RPMI7951 (cell line): ENCODE data around the gene KCNMA1. TPM values are rescaled to one million over a fixed set of nuclear protein-coding genes. Genes with fewer than 3 reads are reported as not detected.

ENCODE experiments used
- DNase-seq: peaks from one replicate; pipeline ENCODE4 v3.0.0-alpha.2; 2012; ENCODE audit warnings: low read depth
- total RNA-seq: library from RNA; depleted of rRNA; stranded (reverse); fragments of >200 nt; shearing (Covaris generic); gene quantifications from 2 replicates; pipeline ENCODE4 v1.2.3, GENCODE V29; 2014

The KCNMA1 gene
- total RNA-seq, 1 experiment from 2014 or later: 47.7 TPM

DNA sequence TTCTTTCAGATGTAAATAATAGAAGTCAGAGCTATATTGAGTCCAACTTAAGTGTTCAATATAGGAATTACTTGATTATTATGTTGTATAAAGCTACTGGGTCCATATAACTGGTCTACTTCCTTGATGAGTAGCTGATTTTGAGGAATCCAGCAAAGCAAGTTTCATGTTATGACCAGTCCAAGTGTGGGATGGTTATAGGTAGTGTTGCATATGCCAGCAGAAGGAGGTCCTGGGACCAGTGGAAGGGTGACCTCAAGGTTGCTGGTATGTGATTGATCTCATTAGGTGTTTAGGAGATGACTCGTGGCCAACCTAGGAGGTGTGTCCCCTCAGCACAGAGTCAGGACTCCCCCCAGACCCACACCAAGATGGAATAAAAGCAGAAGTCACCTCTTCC lies 551.5 kb downstream of the KCNMA1 start:
- no peak for DNase-seq

- DNase-seq: no peak
Observed at GRCh38 chr10:77085344-77085743, 552.3 kb downstream of the KCNMA1 start.

GRCh38 chr10:77084431-77085144 lies 553.0 kb downstream of the KCNMA1 start:
- DNase-seq: no peak

GRCh38 chr10:77082601-77083252 lies 554.9 kb downstream of the KCNMA1 start:
- peak; percentile 23 for DNase-seq

- no peak for DNase-seq
Observed at GRCh38 chr10:77081481-77081891, 556.1 kb downstream of the KCNMA1 start.

DNA sequence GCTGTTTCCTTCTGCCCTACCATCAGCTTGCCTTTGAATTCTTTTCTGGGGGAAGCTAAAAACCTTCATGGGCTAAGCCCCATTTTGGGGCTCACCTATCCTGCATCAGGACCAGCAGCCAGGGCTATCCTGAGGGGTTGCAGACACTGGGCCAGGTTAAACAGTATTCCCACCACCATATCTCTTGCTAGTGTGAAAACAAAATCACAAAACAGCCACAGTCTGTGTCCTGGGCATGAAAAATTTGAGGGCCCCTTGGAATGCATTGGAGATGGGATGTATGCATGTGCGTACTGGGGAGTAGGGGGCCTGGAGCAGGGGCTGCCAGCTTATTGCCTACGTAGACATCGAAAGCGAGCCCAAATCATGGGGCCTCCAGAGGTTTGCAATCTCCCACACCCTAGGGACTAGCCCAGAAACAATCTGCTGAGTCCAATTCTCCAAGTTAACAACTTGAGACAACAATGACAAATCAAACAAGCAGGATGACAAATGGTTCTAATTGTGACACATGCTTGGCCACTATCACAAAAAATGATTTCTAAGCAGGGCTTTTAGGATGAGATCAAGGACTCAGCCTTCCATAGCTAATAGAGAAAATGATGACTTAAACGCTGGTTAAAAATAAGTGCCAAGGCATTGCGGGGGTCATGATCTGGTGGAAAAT lies 557.1 kb downstream of the KCNMA1 start:
- no peak for DNase-seq

- no peak for DNase-seq
Observed at GRCh38 chr10:77079592-77080300, 557.9 kb downstream of the KCNMA1 start.

DNA sequence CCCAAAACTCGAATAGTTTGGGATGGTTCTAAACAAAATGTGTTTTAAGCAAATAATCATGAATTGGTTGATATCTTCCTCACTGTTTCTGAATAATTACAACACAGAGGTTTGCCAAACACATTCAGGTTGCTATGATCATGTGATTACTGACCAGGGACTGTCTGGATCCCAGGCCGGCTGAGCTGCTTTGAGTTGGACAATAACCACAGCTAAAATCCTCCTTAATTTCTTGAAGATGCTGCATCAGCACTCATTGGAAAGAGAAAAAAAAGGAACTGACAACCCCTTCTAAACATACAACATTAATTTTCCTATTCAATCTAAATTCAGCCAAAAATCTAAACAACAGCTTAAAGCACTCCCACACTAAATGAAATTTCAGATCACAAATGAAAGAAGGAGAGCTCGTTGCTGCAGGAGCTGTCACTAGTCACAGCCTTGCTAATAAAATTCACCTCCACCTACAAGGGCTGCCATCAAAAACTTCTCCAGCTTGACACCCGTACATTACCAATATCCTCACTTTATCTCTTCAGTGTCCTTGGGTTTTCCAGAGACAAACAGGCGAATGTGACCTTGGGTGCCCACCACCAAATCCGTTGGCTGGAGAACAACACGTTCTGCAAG lies 560.2 kb downstream of the KCNMA1 start:
- no peak for DNase-seq

GRCh38 chr10:77075926-77076325 lies 561.7 kb downstream of the KCNMA1 start:
- no peak for DNase-seq

DNA sequence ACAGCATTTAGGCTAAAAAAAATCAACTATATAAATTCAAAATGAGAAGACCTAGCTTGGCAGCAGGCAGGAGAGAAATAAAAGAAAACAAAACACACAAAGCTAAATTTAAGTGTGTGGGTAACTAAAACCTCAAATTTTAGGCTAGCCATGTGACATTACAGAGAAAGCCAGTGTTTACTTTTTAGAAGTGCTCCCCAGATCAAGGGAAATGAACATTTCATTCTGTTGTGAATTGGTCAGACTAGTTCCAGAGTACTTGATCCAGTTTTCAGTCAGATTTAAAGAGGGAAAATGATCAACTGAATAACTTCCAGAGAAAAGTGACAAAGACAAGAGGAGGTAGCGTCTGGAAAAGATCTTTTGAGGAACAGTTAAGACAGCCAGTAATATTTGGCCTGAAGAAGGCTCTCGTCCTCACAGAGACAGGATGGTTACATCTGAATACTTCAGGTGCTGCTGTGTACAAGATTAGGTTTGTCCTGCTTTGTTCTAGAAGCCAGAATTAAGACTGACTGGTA lies 563.4 kb downstream of the KCNMA1 start:
- no peak for DNase-seq

DNA sequence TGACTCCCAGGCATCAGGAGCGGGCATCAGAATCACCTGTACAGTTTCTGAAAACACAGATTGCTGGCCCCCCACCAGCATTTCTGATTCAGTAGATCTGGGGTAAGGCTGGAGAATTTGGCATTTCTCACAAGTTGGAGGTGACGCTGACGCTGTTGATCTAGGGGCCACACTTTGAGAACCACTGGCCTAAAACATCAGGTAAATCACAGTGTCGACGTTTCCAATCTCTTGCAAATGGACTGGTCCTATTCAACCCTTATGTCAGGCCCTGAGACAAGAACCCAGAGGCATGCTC lies 564.0 kb downstream of the KCNMA1 start:
- DNase-seq: no peak

GRCh38 chr10:77072836-77073662 lies 564.6 kb downstream of the KCNMA1 start:
- DNase-seq: no peak

- no peak for DNase-seq
Observed at GRCh38 chr10:77072361-77072835, 565.2 kb downstream of the KCNMA1 start.

GRCh38 chr10:77071956-77072355 lies 565.7 kb downstream of the KCNMA1 start:
- no peak for DNase-seq

- no peak for DNase-seq
Observed at GRCh38 chr10:77071001-77071511, 566.6 kb downstream of the KCNMA1 start.

DNA sequence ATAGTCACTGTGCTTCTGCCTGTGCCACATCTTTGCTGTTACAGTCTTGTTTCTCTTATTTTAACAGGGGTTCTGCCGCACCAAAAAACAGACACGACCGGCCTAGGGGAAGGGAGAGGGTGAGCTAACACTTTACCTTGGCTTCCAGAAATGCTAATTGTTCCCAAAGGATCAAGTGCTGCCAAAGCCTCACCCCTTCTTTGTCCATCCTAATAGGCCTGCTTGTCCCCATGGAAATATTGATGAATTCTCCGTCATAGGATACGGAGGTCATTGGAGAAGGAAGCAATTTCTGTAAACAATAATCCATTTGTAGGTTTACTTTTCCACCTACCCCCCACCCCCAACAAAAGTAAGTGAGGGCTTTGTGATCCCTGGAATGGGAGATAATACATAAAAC lies 567.3 kb downstream of the KCNMA1 start:
- DNase-seq: no peak

DNA sequence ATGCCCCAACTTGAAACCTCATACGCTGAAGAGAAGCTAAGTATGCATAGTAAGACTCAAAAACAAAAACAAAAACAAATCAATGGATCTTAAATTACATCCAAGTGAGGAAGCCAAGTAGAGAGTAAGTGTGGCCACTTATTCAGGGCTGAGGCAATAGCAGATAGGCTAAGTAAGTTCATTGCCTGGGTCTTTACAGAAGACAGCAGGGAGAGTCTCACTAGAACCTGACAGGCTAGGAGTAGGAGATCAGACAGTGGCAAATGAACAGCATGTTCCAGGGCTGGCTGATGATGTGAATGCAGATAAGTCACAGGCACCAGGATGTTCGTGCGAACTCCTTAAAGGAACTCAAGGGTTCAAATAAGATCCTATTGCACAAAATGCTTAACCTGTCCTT lies 568.6 kb downstream of the KCNMA1 start:
- DNase-seq: no peak

GRCh38 chr10:77068272-77068671 lies 569.3 kb downstream of the KCNMA1 start:
- DNase-seq: no peak

DNA sequence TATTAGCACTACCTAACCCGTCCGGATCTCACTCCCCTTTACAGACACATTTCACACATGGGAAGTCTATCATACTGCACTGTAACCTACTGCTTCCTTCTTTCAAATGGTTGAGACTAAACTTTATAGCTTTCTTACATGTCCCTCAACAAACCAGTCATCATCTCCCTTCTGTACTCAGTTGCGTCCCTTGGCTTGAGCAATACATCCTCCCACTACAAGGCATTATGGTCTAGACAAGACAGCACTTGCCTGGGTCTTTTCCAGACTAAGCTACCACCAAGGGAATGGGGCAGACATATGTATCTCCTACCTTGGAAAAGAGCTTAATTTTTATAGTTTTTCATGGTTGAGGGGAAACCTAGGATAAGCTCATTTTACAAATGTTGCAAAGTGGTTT lies 575.2 kb downstream of the KCNMA1 start:
- no peak for DNase-seq

- no peak for DNase-seq
Observed at GRCh38 chr10:77060913-77061312, 576.7 kb downstream of the KCNMA1 start.

DNA sequence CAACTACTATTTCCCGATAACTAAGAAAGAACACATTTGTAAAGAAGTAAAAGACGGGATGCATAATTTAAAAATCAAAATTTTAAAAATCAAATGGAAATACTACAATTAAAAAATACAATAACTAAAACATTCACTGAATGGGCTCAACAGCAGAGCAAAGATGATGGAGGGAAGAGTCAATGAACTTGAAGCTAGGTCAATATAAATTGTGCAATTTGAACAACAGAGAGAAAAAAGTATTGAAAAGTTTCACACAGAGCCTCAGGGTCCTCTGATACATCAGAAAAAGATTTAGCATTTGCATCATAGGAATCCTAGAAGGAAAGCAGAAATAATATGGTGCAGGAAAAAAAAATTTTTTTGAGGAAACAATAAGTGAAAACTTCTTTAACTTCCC lies 581.0 kb downstream of the KCNMA1 start:
- no peak for DNase-seq
